GM21390 (cell line): Measurements from ENCODE around the gene FXYD6.
"Not testable (repeated sequence)": the region's sequence is repeated elsewhere in the genome, so short reads cannot be mapped to it uniquely, and the experiment has no call there.

Source experiments
- ATAC-seq: cut with Tn5 transposase; IDR thresholded peaks from one replicate; pipeline ENCODE4 v1.9.1; 2021; ENCODE audit not compliant: unreplicated experiment

FXYD6 gene

GRCh38 chr11:117819096-117820040 lies 57.1 kb downstream of the FXYD6 start:
- no peak for ATAC-seq

GRCh38 chr11:117818041-117818873 lies 58.2 kb downstream of the FXYD6 start:
- ATAC-seq: peak; percentile 24

DNA sequence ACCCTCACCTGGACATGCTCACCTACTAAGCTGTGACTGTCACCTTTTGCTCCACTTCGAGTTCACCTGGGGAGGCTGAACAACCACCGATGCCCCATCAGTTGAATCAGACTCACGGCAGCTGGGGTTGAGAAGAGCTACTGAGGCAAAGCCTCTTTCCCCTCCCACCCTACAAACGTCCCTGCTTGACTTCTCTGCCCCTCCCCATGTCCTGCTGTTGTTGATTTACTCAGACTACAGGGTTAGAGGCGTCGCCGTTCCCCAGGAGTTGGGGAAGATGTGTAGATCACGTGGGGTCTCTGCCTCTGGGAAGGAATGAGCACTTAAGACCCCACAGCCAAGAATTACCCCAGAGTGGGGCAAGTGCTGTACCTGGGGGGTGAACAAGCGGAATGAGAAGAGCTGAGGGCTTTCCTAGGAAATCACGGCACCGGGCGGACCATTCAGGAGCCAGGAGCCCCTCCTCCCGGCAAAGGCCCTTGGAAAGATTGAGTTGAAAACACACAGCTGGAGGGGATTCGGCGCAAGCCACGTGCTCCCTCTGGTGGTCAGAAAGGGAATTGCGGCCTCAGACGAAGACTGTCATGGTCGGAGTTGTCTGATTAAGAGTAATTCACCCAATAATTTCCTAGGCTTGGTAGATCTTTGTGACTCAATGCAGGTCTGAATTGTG lies 59.0 kb downstream of the FXYD6 start:
- ATAC-seq: peak; percentile 28

GRCh38 chr11:117816846-117817367 lies 59.6 kb downstream of the FXYD6 start:
- no peak for ATAC-seq

- ATAC-seq: no peak
These were observed 60.2 kb downstream of the FXYD6 start for GRCh38 chr11:117816151-117816741.

- peak; percentile 55 for ATAC-seq
These were observed 61.1 kb downstream of the FXYD6 start for GRCh38 chr11:117815262-117815803.

DNA sequence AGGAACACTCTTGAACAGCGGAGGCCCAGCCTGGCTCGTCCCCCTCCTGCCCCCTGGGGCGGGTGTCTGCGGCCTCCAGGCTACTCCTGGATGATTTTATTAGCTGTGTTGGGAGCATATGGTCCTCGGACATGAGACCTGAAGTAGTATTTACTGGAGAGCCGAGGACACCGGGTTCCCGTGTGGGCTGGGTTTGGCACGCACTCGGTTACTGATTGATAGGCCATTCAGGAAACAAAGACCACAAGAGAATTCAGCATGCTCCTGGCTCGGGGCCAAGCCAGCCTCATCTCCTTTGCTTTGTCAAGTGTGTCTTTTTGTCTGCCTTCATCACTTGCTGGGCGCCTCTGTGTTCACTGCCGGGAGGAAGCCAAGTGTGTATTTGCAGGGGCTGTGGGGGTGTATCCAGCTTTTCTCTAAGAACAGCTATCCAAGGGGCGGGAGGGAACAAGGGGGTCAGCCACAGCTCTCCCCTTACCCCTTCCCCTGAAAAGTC lies 61.6 kb downstream of the FXYD6 start:
- ATAC-seq: peak; percentile 34

DNA sequence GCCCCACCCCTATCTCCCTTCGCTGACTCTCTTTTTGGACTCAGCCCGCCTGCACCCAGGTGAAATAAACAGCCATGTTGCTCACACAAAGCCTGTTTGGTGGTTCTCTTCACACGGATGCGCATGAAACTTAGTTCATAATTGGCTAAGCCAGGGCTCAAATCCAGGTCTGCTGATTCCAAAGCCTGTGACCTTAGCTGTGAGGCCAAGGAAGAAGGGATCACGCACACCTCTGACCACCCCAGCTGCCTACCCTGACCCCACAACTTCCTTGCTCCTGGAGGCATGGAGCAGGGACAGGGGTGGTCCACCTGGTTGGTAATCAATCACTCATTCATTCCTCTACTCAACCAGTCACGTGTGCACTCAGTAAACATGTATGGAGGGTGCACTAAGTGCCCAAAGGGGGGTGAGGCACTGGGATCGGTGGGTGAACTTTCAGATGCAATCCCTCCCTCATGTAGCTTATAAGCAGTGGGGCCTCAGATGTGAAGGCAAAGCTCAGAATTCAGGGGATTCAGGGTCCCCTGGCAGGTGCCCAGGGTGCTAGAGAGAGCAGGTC lies 62.2 kb downstream of the FXYD6 start:
- ATAC-seq: peak; percentile 2

DNA sequence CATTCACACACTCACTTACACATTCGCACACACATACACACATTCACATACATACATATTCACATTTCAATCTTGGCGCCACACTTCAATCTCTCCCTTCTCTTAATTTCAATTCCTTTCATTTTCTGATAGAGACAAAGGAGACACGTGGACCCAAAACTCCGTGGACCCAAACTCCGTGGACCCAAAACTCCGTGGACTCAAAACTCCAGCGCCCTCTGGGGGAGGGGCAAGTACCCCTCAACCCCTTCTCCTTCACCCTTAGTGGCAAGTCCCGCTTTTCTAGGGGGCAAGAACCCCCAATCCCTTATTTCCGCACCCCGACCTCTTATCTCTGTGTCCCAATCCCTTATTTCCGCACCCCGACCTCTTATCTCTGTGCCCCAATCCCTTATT lies 66.4 kb downstream of the FXYD6 start:
- ATAC-seq: not testable (repeated sequence)

GRCh38 chr11:117809236-117810055 lies 67.0 kb downstream of the FXYD6 start:
- no peak for ATAC-seq

DNA sequence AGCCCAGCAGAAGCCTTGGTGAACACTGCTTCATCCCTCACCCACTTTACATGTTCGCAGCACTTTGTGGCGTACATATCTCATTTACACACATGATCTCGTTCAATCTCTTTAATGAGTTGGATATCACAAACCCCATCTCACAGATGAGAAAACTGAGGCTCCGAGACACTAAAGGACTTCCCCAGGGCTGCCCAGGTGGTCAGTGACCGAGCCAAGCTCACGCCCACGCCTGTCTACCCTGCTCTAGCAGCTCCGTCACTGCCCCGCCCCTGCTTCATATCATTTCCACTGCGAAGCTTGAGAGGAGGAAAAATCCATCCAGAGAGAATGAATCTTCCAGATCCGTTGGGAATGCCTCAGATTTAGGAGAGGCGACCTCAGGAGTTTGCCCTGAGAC lies 67.7 kb downstream of the FXYD6 start:
- no peak for ATAC-seq

- ATAC-seq: no peak
These were observed 68.8 kb downstream of the FXYD6 start for GRCh38 chr11:117807482-117808327.

GRCh38 chr11:117806846-117807245 lies 69.6 kb downstream of the FXYD6 start:
- no peak for ATAC-seq

GRCh38 chr11:117805045-117805444 lies 71.4 kb downstream of the FXYD6 start:
- no peak for ATAC-seq

DNA sequence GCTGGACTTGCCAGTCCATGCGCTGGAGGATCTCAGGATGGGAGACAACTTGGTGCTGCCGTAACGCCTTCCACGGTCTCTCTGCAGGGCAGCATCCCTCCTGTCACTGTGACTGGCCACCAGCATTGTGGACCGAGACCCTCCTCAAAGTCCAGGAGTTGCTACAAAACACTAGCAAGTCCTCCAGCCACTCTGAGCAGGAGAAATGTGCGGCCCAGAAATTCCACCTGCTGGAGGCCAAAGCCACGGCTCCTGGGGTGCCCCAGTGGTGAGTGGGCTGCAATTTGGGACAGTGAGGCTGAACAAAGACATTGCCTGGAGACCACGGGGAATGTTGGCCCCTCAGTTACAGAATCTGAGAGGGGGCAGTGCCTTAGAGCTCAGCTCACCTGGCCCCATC lies 72.6 kb downstream of the FXYD6 start:
- ATAC-seq: no peak

GRCh38 chr11:117799634-117800033 lies 76.8 kb downstream of the FXYD6 start:
- ATAC-seq: no peak

GRCh38 chr11:117796872-117797529 lies 79.5 kb downstream of the FXYD6 start, which contains the start of gene DSCAML1:
Gene DSCAML1 (minus strand): TSS chr11:117797216. CDS start chr11:117797079, 137 bp downstream.
- no peak for ATAC-seq
